ENCODE results near the gene NFATC2.

The NFATC2 gene

DNA sequence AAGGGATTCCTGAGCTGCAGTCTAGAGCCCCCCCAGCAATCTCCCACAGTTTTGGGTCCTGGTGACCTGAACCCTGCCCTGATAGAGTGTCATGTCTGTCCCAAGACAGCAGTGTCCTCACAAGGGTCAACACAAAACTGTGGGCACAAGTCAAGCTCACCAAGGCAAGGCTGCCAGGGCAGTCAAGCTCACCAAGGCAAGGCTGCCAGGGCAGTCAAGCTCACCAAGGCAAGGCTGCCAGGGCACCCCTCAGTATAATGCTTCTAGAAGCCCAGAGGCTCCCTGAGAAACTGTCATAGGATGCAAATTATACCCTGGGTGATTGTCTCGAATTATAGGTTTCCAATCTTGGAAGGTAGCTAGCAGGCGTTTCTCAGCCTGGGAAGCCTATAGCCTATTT lies 108.5 kb downstream of the NFATC2 start:
- no peaks in the 10 kb centered on the region for H3K4me1 ChIP-seq (ENCODE audit: control insufficient read depth, insufficient read depth, low read length)
- no peaks in the 10 kb centered on the region for H3K27me3 ChIP-seq (ENCODE audit: control insufficient read depth, insufficient read depth, low read length)
- H3K36me3 ChIP-seq (ENCODE audit: control insufficient read depth, insufficient read depth, low read length): no peaks in the 10 kb centered on the region
- no peak overlapping the region for H3K27ac ChIP-seq (ENCODE audit: low read depth, low read length)
- H3K9me3 ChIP-seq (ENCODE audit: control insufficient read depth, insufficient read depth, low read length): no peaks in the 10 kb centered on the region
- no peak overlapping the region for H3K4me3 ChIP-seq (ENCODE audit: low read depth, low read length)
- H3K9ac ChIP-seq (ENCODE audit: low read depth, low read length): no peak overlapping the region

- H3K36me3 ChIP-seq (ENCODE audit: control insufficient read depth, insufficient read depth, low read length): no peaks in the 10 kb centered on the region
- no peaks in the 10 kb centered on the region for H3K9me3 ChIP-seq (ENCODE audit: control insufficient read depth, insufficient read depth, low read length)
- 0 out of 2 replicates have a peak, but pooled peaks cover 5% of the 10 kb centered on the region for H3K4me1 ChIP-seq (ENCODE audit: control insufficient read depth, insufficient read depth, low read length)
- no peak overlapping the region for H3K9ac ChIP-seq (ENCODE audit: low read depth, low read length)
- no peak overlapping the region for H3K4me3 ChIP-seq (ENCODE audit: low read depth, low read length)
- no peaks in the 10 kb centered on the region for H3K27me3 ChIP-seq (ENCODE audit: control insufficient read depth, insufficient read depth, low read length)
- no peak overlapping the region for H3K27ac ChIP-seq (ENCODE audit: low read depth, low read length)
These were observed 109.6 kb downstream of the NFATC2 start for GRCh38 chr20:51432875-51433274.

DNA sequence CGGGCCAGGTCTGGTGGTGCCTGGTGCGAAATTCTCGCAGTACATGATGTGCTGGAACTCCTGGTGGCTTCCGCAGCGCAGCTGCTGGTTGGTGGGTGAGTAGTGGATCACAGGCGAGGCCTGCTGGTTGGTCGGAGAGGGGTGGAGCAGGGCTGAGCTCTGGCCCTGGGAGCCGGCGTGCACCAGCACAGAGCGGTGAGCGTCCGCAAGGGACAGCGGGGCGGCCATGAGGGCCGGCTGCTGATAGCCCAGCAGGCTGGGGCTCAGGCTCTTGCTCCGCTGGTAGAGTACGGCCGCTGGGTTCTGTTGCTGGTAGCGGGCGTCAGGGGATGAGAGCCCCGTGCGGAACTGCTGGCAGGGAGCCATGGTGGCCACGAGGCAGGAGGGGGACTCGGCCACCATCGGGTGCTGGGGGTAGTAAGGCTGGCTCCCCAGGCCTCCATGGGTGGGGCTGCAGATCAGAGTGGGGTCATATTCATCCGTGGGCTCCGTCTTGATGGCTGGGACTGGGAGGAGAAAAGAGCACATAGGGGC lies 110.2 kb downstream of the NFATC2 start:
- H3K4me1 ChIP-seq (ENCODE audit: control insufficient read depth, insufficient read depth, low read length): 0 out of 2 replicates have a peak, but pooled peaks cover 6% of the 10 kb centered on the region
- no peak overlapping the region for H3K27ac ChIP-seq (ENCODE audit: low read depth, low read length)
- no peaks in the 10 kb centered on the region for H3K9me3 ChIP-seq (ENCODE audit: control insufficient read depth, insufficient read depth, low read length)
- H3K36me3 ChIP-seq (ENCODE audit: control insufficient read depth, insufficient read depth, low read length): no peaks in the 10 kb centered on the region
- no peaks in the 10 kb centered on the region for H3K27me3 ChIP-seq (ENCODE audit: control insufficient read depth, insufficient read depth, low read length)
- no peak overlapping the region for H3K4me3 ChIP-seq (ENCODE audit: low read depth, low read length)
- no peak overlapping the region for H3K9ac ChIP-seq (ENCODE audit: low read depth, low read length)

- Histone ChIP-seq H3K36me3 (ENCODE audit: control insufficient read depth, insufficient read depth, low read length) (no peaks in the 10 kb centered on the region), H3K9ac (ENCODE audit: low read depth, low read length) (no peak overlapping the region), H3K27ac (ENCODE audit: low read depth, low read length) (no peak overlapping the region), H3K4me3 (ENCODE audit: low read depth, low read length) (no peak overlapping the region), H3K9me3 (ENCODE audit: control insufficient read depth, insufficient read depth, low read length) (no peaks in the 10 kb centered on the region), H3K4me1 (ENCODE audit: control insufficient read depth, insufficient read depth, low read length) (0 out of 2 replicates have a peak, but pooled peaks cover 6% of the 10 kb centered on the region), H3K27me3 (ENCODE audit: control insufficient read depth, insufficient read depth, low read length) (no peaks in the 10 kb centered on the region)
These were observed 111.2 kb downstream of the NFATC2 start for GRCh38 chr20:51431321-51431720.

DNA sequence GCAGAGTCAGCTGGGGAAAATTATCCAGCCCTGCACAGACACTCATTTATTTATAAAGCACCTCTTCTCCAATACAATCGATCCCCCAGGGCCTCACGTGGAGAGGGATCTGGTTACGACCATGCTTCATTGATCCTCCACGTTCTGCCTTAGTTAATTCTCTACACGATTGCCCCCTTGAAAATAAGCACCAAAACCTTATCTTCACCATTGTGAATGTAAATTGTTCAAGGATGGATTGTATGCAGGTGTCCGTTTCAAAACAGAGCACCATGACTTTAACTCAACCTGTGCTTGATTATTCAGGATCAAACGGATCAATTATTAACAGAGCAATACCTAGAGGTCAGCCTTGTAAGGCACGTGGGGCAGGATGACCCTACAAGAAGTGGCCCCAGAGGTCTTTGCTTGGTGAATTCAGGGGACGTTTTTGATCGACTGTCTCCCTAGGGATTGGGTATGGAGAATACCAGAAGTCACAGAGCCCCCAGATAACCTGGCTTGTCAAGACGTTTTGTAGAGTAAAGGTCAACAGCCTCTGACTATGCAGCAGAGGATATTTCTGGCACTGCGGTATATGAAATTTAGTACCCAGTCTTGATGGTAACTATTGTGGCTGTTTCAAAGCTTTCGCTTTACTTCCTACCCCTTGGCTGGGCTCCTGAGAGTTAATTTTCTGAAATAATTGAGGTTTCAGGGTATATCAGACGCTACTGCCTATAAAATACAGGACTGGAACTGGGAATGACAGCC lies 112.1 kb downstream of the NFATC2 start:
- H3K36me3 ChIP-seq (ENCODE audit: control insufficient read depth, insufficient read depth, low read length): no peaks in the 10 kb centered on the region
- H3K27me3 ChIP-seq (ENCODE audit: control insufficient read depth, insufficient read depth, low read length): no peaks in the 10 kb centered on the region
- no peak overlapping the region for H3K27ac ChIP-seq (ENCODE audit: low read depth, low read length)
- no peak overlapping the region for H3K4me3 ChIP-seq (ENCODE audit: low read depth, low read length)
- no peaks in the 10 kb centered on the region for H3K9me3 ChIP-seq (ENCODE audit: control insufficient read depth, insufficient read depth, low read length)
- H3K9ac ChIP-seq (ENCODE audit: low read depth, low read length): no peak overlapping the region
- 0 out of 2 replicates have a peak, but pooled peaks cover 6% of the 10 kb centered on the region for H3K4me1 ChIP-seq (ENCODE audit: control insufficient read depth, insufficient read depth, low read length)

- Histone ChIP-seq H3K4me1 (ENCODE audit: control insufficient read depth, insufficient read depth, low read length) (peaks cover 7% of the 10 kb centered on the region; the same call in 1 of the 2 replicates), H3K27me3 (ENCODE audit: control insufficient read depth, insufficient read depth, low read length) (no peaks in the 10 kb centered on the region), H3K9ac (ENCODE audit: low read depth, low read length) (no peak overlapping the region)
These were observed 112.8 kb downstream of the NFATC2 start for GRCh38 chr20:51429696-51430095.

DNA sequence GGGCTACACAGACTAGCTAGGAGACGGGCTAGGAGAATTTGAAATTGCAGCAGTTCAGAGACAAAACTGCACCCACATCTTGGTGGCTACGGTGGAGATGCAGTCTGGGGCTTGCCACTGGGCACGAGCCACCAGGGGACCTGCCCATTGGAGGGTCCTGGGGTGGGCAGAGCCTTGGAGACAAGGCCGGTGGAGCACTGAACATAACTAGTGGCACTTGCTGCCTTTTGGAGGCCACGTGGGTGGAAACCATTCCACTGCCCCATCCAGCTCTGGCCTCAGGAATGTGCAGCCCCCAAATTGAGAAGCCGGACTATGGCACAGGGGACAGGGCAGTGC lies 113.4 kb downstream of the NFATC2 start:
- Histone ChIP-seq H3K4me1 (ENCODE audit: control insufficient read depth, insufficient read depth, low read length) (peaks cover 13% of the 10 kb centered on the region), H3K36me3 (ENCODE audit: control insufficient read depth, insufficient read depth, low read length) (no peaks in the 10 kb centered on the region), H3K9me3 (ENCODE audit: control insufficient read depth, insufficient read depth, low read length) (no peaks in the 10 kb centered on the region), H3K27me3 (ENCODE audit: control insufficient read depth, insufficient read depth, low read length) (no peaks in the 10 kb centered on the region), H3K27ac (ENCODE audit: low read depth, low read length) (no peak overlapping the region), H3K9ac (ENCODE audit: low read depth, low read length) (no peak overlapping the region), H3K4me3 (ENCODE audit: low read depth, low read length) (no peak overlapping the region)

More at GRCh38 chr20:51429696-51430095, 112.8 kb downstream of the NFATC2 start:
- no peak overlapping the region for H3K27ac ChIP-seq (ENCODE audit: low read depth, low read length)
- no peaks in the 10 kb centered on the region for H3K9me3 ChIP-seq (ENCODE audit: control insufficient read depth, insufficient read depth, low read length)
- H3K4me3 ChIP-seq (ENCODE audit: low read depth, low read length): no peak overlapping the region
- H3K36me3 ChIP-seq (ENCODE audit: control insufficient read depth, insufficient read depth, low read length): no peaks in the 10 kb centered on the region

DNA sequence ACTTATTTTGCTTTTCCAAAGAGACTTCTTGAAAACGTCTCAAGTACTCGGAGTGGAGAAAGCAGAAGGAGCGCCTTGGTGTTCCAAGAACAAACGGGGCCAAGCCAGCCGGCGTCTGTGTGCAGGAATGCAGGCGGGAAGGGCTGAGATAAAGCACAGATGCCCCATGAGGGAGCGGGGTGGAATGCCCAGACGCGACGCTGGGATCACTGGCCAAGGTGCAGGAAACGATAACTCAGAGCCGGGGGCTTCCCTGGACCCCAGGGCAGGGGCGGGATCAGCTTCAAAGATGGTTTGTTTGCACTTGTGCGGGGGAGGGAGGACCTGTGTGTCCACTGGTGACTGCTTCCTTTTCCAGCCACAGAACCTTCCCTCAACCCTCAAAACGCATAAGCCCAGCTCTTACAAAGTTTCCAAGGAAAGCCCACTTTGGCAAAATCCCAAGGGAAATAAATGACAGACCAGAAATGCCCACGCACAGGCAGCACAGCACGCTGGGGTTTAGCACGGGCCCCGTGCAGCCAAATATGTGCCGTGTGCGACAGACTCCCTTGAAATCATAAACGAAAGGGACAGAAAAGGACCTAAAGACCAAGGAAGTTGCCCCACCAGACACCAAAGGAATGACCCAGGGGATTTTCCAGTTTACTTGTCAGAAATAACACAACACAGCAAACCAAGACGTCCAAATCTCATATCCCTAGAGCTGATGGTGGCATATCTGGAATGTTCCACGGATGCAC lies 113.9 kb downstream of the NFATC2 start:
- Histone ChIP-seq H3K36me3 (ENCODE audit: control insufficient read depth, insufficient read depth, low read length) (no peaks in the 10 kb centered on the region), H3K27ac (ENCODE audit: low read depth, low read length) (no peak overlapping the region), H3K27me3 (ENCODE audit: control insufficient read depth, insufficient read depth, low read length) (no peaks in the 10 kb centered on the region), H3K9me3 (ENCODE audit: control insufficient read depth, insufficient read depth, low read length) (no peaks in the 10 kb centered on the region), H3K4me1 (ENCODE audit: control insufficient read depth, insufficient read depth, low read length) (peaks cover 16% of the 10 kb centered on the region), H3K4me3 (ENCODE audit: low read depth, low read length) (no peak overlapping the region), H3K9ac (ENCODE audit: low read depth, low read length) (no peak overlapping the region)

GRCh38 chr20:51427651-51428291 lies 114.7 kb downstream of the NFATC2 start:
- Histone ChIP-seq H3K27ac (ENCODE audit: low read depth, low read length) (no peak overlapping the region), H3K9ac (ENCODE audit: low read depth, low read length) (no peak overlapping the region), H3K4me1 (ENCODE audit: control insufficient read depth, insufficient read depth, low read length) (peaks cover 21% of the 10 kb centered on the region)

GRCh38 chr20:51426718-51427650 lies 115.5 kb downstream of the NFATC2 start:
- H3K27me3 ChIP-seq (ENCODE audit: control insufficient read depth, insufficient read depth, low read length): no peaks in the 10 kb centered on the region
- H3K36me3 ChIP-seq (ENCODE audit: control insufficient read depth, insufficient read depth, low read length): no peaks in the 10 kb centered on the region
- peaks cover 21% of the 10 kb centered on the region for H3K4me1 ChIP-seq (ENCODE audit: control insufficient read depth, insufficient read depth, low read length)
- H3K27ac ChIP-seq (ENCODE audit: low read depth, low read length): no peak overlapping the region
- no peak overlapping the region for H3K9ac ChIP-seq (ENCODE audit: low read depth, low read length)
- no peaks in the 10 kb centered on the region for H3K9me3 ChIP-seq (ENCODE audit: control insufficient read depth, insufficient read depth, low read length)
- H3K4me3 ChIP-seq (ENCODE audit: low read depth, low read length): no peak overlapping the region

More at GRCh38 chr20:51427651-51428291, 114.7 kb downstream of the NFATC2 start:
- no peaks in the 10 kb centered on the region for H3K27me3 ChIP-seq (ENCODE audit: control insufficient read depth, insufficient read depth, low read length)
- no peaks in the 10 kb centered on the region for H3K36me3 ChIP-seq (ENCODE audit: control insufficient read depth, insufficient read depth, low read length)
- no peak overlapping the region for H3K4me3 ChIP-seq (ENCODE audit: low read depth, low read length)
- H3K9me3 ChIP-seq (ENCODE audit: control insufficient read depth, insufficient read depth, low read length): no peaks in the 10 kb centered on the region
